Hepatocyte (in vitro differentiated cells): ENCODE measurements around the gene COL4A2.

Experiments
- CTCF ChIP-seq: fragments of 200-600 bp; sonication (generic); IDR thresholded peaks from 2 replicates; pipeline ENCODE4 v1.5.1; 2016; ENCODE audit warnings: antibody characterized with exemption, mild to moderate bottlenecking; ENCODE audit not compliant: poor library complexity
- EZH2 ChIP-seq: fragments of 200-600 bp; sonication (generic); IDR thresholded peaks from 2 replicates; pipeline ENCODE4 v1.6.1; 2016; ENCODE audit warnings: antibody characterized with exemption, mild to moderate bottlenecking, borderline replicate concordance

- TF ChIP-seq CTCF = no peak
- TF ChIP-seq EZH2 = no peak
Observed at GRCh38 chr13:110280985-110281688, 25.9 kb upstream of the COL4A2 start.
